ACC112 (cell line): ENCODE data around the gene TRIM24.
A peak's percentile ranks its signal among the peaks of the same experiment; 100 is the strongest.

Experiments used
- H2AFZ ChIP-seq: fragments of 200-600 bp; sonication (generic); one replicate; pipeline ENCODE4 v1.6.0; 2017; ENCODE audit warnings: antibody characterized with exemption, low read length; ENCODE audit not compliant: unreplicated experiment
- H3K27ac ChIP-seq: fragments of 200-600 bp; sonication (generic); 2 replicates; pipeline ENCODE4 v1.5.1; 2014; ENCODE audit warnings: low read depth, mild to moderate bottlenecking, antibody characterized with exemption, low read length, moderate library complexity
- H3K27me3 ChIP-seq: fragments of 200-600 bp; sonication (generic); 2 replicates; pipeline ENCODE4 v1.6.1; 2014; ENCODE audit warnings: mild to moderate bottlenecking, antibody characterized with exemption, low read length, moderate library complexity, mixed read lengths; ENCODE audit not compliant: insufficient read depth
- H3K36me3 ChIP-seq: fragments of 200-600 bp; sonication (generic); 2 replicates; pipeline ENCODE4 v1.6.1; 2016; ENCODE audit warnings: mild to moderate bottlenecking, antibody characterized with exemption, low read length, moderate library complexity, mixed read lengths; ENCODE audit not compliant: insufficient read depth
- H3K4me1 ChIP-seq: fragments of 200-600 bp; sonication (generic); one replicate; pipeline ENCODE4 v1.6.1; 2016; ENCODE audit warnings: low read length, mixed read lengths; ENCODE audit not compliant: insufficient read depth, unreplicated experiment, control insufficient read depth
- H3K4me3 ChIP-seq: fragments of 200-600 bp; sonication (generic); 2 replicates; pipeline ENCODE4 v1.5.1; 2014; ENCODE audit warnings: mild to moderate bottlenecking, low read depth, low read length
- H3K79me2 ChIP-seq: fragments of 200-600 bp; sonication (generic); one replicate; pipeline ENCODE4 v1.6.0; 2016; ENCODE audit warnings: low read length; ENCODE audit not compliant: control insufficient read depth, unreplicated experiment, insufficient read depth

The TRIM24 gene

DNA sequence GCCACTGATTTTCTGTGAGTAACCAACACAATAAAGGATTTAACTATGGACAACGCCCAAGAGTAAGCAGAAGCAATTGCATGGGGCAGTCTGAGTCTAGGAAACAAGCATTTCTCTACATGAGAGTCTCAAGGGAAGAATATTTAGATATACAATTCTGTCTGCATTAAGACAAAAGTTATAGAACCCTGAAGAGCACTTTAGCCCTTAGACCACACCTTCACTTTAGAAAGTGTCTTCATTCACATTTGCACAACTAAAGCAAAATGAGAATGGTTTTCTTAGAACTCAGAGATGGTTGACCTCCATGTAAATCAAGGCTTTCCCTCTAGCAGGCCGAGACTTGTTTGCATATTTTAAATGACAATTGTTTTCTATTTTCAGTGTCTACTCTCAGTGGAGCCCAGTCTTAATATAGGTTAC is 25.5 kb upstream of the TRIM24 start:
- H3K27me3 ChIP-seq = no peaks in the 10 kb centered on the region
- no peak overlapping the region for H3K27ac ChIP-seq
- no peaks in the 10 kb centered on the region for H3K79me2 ChIP-seq
- no peaks in the 10 kb centered on the region for H3K36me3 ChIP-seq
- no peaks in the 10 kb centered on the region for H3K4me1 ChIP-seq
- no peak overlapping the region for H3K4me3 ChIP-seq
- no peak overlapping the region for H2AFZ ChIP-seq

GRCh38 chr7:138435231-138435919 is 24.7 kb upstream of the TRIM24 start:
- Histone ChIP-seq H3K4me3 (no peak overlapping the region), H3K27me3 (no peaks in the 10 kb centered on the region), H2AFZ (no peak overlapping the region), H3K79me2 (no peaks in the 10 kb centered on the region), H3K27ac (no peak overlapping the region), H3K36me3 (no peaks in the 10 kb centered on the region), H3K4me1 (no peaks in the 10 kb centered on the region)

DNA sequence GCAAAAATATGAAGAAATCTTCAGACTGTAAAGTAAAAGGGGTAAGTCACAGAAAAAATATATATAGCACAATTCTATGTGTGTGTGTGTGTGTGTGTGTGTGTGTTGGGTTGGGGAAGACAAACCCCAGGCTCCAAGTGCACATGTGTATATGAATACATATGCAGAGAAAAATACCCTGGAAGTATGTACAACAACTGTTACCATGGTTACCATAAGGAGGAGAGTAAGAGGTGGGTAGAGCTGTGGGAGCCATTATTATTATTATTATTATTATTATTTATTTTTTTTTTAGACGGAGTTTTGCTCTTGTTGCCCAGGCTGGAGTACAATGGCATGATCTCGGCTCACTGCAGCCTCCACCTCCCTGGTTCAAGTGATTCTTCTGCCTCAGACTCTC is 23.7 kb upstream of the TRIM24 start:
- H3K27me3 ChIP-seq = no peaks in the 10 kb centered on the region
- H2AFZ ChIP-seq = no peak overlapping the region
- no peaks in the 10 kb centered on the region for H3K4me1 ChIP-seq
- no peak overlapping the region for H3K4me3 ChIP-seq
- no peaks in the 10 kb centered on the region for H3K36me3 ChIP-seq
- H3K27ac ChIP-seq = no peak overlapping the region
- H3K79me2 ChIP-seq = no peaks in the 10 kb centered on the region

- H3K27ac ChIP-seq = no peak overlapping the region
- no peaks in the 10 kb centered on the region for H3K4me1 ChIP-seq
- H2AFZ ChIP-seq = no peak overlapping the region
- H3K79me2 ChIP-seq = no peaks in the 10 kb centered on the region
- no peaks in the 10 kb centered on the region for H3K36me3 ChIP-seq
- H3K27me3 ChIP-seq = peaks cover 5% of the 10 kb centered on the region
- H3K4me3 ChIP-seq = no peak overlapping the region
These were observed 19.6 kb upstream of the TRIM24 start for GRCh38 chr7:138440460-138440859.

- no peaks in the 10 kb centered on the region for H3K79me2 ChIP-seq
- H3K27me3 ChIP-seq = peaks cover 22% of the 10 kb centered on the region
- no peak overlapping the region for H3K27ac ChIP-seq
- no peak overlapping the region for H2AFZ ChIP-seq
- H3K4me1 ChIP-seq = no peaks in the 10 kb centered on the region
- no peaks in the 10 kb centered on the region for H3K36me3 ChIP-seq
- no peak overlapping the region for H3K4me3 ChIP-seq
These were observed 17.2 kb upstream of the TRIM24 start for GRCh38 chr7:138442822-138443221.

GRCh38 chr7:138449580-138449979 is 10.5 kb upstream of the TRIM24 start:
- Histone ChIP-seq H3K36me3 (no peaks in the 10 kb centered on the region), H2AFZ (no peak overlapping the region), H3K27me3 (peaks cover 39% of the 10 kb centered on the region), H3K4me1 (no peaks in the 10 kb centered on the region), H3K79me2 (no peaks in the 10 kb centered on the region), H3K27ac (no peak overlapping the region), H3K4me3 (no peak overlapping the region)

GRCh38 chr7:138455609-138456008 is 4.5 kb upstream of the TRIM24 start:
- Histone ChIP-seq H3K79me2 (no peaks in the 10 kb centered on the region), H3K4me1 (no peaks in the 10 kb centered on the region), H3K27ac (no peak overlapping the region), H3K27me3 (peaks cover 12% of the 10 kb centered on the region; the same call in 1 of the 2 replicates), H2AFZ (no peak overlapping the region), H3K4me3 (no peak overlapping the region), H3K36me3 (no peaks in the 10 kb centered on the region)

DNA sequence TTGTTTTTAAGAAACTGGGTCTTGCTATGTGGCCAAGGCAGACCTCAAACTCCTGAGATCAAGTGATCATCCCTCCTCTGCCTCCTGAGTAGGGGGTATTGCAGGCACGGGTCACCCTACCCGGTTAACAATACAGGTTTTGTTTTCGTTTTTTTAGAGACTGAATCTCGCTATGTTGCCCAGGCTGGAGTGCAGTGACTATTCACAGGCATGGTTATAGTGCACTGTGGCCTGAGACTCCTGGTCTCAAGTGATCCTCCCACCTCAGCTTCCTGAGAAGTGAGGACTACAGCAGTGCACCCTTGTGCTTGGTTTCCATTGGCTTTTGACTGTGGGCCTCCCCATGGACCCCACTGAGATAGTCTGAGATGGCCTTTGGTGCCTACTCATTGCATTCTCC is 3.8 kb upstream of the TRIM24 start:
- no peaks in the 10 kb centered on the region for H3K36me3 ChIP-seq
- H3K27me3 ChIP-seq = peaks cover 9% of the 10 kb centered on the region; the same call in 1 of the 2 replicates
- H2AFZ ChIP-seq = no peak overlapping the region
- no peak overlapping the region for H3K27ac ChIP-seq
- no peak overlapping the region for H3K4me3 ChIP-seq
- no peaks in the 10 kb centered on the region for H3K79me2 ChIP-seq
- H3K4me1 ChIP-seq = no peaks in the 10 kb centered on the region

DNA sequence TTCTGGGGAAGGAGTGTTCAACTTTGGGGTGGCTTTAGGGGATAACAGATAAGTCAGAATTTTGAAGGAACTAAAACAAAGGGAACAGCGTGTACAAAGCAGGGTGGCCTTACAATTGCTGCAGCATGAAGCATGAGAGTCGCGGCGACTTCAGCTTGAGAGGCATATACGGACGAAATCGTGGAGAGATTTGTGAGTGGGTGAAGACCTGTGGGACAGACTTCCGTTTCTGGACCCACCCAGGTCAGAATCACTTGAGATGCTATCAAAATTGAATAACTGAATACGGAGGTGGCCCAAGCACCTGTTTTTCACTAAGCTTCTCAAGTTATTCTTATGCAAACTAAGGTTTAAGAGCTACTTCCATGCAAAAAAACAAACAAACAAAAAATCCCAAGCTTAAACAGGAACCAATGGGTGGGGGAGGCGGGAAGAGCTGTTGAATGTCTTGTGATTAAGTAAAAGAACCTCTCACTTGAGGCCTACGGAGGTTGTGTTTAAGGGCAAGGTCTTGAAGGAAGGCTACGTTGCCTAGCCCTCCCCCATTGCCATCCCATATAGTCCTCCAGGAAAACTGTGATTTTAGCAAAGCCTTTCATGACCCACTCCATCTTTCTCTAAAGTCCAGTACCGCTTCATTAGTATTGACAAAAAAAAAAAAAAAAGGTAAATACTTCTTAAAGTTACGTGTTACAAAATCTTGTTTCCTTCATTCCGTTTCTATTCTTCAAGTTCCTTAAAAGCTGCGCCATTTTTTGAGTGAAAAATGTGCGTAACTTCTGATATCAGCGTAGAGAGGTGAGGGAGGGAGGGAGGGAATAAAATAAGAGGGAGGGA is 1.3 kb upstream of the TRIM24 start:
- H3K79me2 ChIP-seq = peaks cover 18% of the 10 kb centered on the region
- H3K36me3 ChIP-seq = no peaks in the 10 kb centered on the region
- no peak overlapping the region for H2AFZ ChIP-seq
- H3K27me3 ChIP-seq = no peaks in the 10 kb centered on the region
- H3K27ac ChIP-seq = no peak overlapping the region
- H3K4me1 ChIP-seq = peaks cover 6% of the 10 kb centered on the region
- no peak overlapping the region for H3K4me3 ChIP-seq

DNA sequence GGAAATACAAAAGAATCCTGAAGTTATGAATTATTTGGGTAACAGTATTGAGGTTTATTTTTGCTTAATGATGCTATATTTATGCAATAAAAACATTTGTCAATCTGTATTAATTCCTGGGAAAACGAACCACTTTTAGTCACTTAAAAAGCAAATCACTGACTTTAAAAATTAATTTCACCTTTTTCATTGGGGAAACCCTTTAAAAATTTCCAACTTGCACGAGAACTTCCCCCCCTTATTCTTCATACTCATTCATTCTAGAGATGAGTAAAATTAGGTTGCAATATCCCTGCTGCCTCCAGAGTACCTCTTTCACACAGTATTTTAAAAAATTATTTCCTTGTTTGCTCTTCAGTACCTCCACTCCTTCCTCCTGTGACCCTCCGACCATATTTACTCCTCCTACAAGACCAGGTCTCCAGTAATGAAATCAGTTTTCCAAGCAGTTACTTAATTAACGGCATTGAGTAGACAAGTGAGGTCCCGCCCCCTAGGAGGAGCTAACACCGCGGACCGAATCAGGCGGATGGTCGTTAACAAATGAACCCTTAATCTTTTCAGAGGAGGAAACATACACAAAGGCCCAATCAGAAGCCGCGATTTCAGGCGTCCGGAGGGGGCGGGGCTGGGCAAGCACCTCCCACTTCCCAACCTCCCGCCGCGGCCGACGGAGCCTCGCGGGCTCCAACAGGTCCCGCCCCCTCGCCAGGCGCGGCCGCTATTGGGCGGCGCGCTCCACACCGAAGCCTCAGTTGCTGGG is 465 bp upstream of the TRIM24 start:
- Histone ChIP-seq H3K4me3 (peak overlapping the region; percentile 82), H3K27ac (no peak overlapping the region), H2AFZ (peak overlapping the region; percentile 77), H3K79me2 (peaks cover 20% of the 10 kb centered on the region), H3K36me3 (no peaks in the 10 kb centered on the region), H3K4me1 (peaks cover 6% of the 10 kb centered on the region), H3K27me3 (no peaks in the 10 kb centered on the region)
